ENCODE data around the gene HOXB5.

The HOXB5 gene

GRCh38 chr17:48549914-48550501, 43.6 kb downstream of the HOXB5 start:
- Histone ChIP-seq H3K36me3 (ENCODE audit: control insufficient read depth, insufficient read depth, low read length) (no peaks in the 10 kb centered on the region), H3K27me3 (replicated peaks; ENCODE audit: control insufficient read depth, insufficient read depth, low read length) (no peaks in the 10 kb centered on the region)
- no peak for TF ChIP-seq CTCF (IDR thresholded peaks at IDR 0.05; ENCODE audit: insufficient read depth, low read length, poor library complexity, severe bottlenecking)

GRCh38 chr17:48549281-48549630, 44.3 kb downstream of the HOXB5 start:
- DNase-seq (ENCODE audit: extremely low read depth, insufficient read length), result no peak
- Histone ChIP-seq H3K27me3 (replicated peaks; ENCODE audit: control insufficient read depth, insufficient read depth, low read length) (no peaks in the 10 kb centered on the region), H3K36me3 (ENCODE audit: control insufficient read depth, insufficient read depth, low read length) (no peaks in the 10 kb centered on the region), H3K4me3 (replicated peaks; ENCODE audit: low read depth, low read length) (no peak overlapping the region)
- TF ChIP-seq CTCF (IDR thresholded peaks at IDR 0.05; ENCODE audit: insufficient read depth, low read length, poor library complexity, severe bottlenecking), result no peak

More at GRCh38 chr17:48549914-48550501, 43.6 kb downstream of the HOXB5 start:
- DNase-seq (ENCODE audit: extremely low read depth, insufficient read length), result no peak
- H3K4me3 ChIP-seq (replicated peaks; ENCODE audit: low read depth, low read length), result no peak overlapping the region

- DNase-seq (ENCODE audit: extremely low read depth, insufficient read length), result no peak
- H3K36me3 ChIP-seq (ENCODE audit: control insufficient read depth, insufficient read depth, low read length), result no peaks in the 10 kb centered on the region
- H3K27me3 ChIP-seq (replicated peaks; ENCODE audit: control insufficient read depth, insufficient read depth, low read length), result no peaks in the 10 kb centered on the region
- H3K4me3 ChIP-seq (replicated peaks; ENCODE audit: low read depth, low read length), result no peak overlapping the region
- no peak for TF ChIP-seq CTCF (IDR thresholded peaks at IDR 0.05; ENCODE audit: insufficient read depth, low read length, poor library complexity, severe bottlenecking)
Measured at GRCh38 chr17:48548523-48549280, 44.9 kb downstream of the HOXB5 start.

- Histone ChIP-seq H3K36me3 (ENCODE audit: control insufficient read depth, insufficient read depth, low read length) (no peaks in the 10 kb centered on the region), H3K27me3 (replicated peaks; ENCODE audit: control insufficient read depth, insufficient read depth, low read length) (no peaks in the 10 kb centered on the region), H3K4me3 (replicated peaks; ENCODE audit: low read depth, low read length) (no peak overlapping the region)
- no peak for DNase-seq (ENCODE audit: extremely low read depth, insufficient read length)
- TF ChIP-seq CTCF (IDR thresholded peaks at IDR 0.05; ENCODE audit: insufficient read depth, low read length, poor library complexity, severe bottlenecking), result no peak
Measured at GRCh38 chr17:48547808-48548522, 45.6 kb downstream of the HOXB5 start.

GRCh38 chr17:48546924-48547807, 46.4 kb downstream of the HOXB5 start:
- Histone ChIP-seq H3K27me3 (replicated peaks; ENCODE audit: control insufficient read depth, insufficient read depth, low read length) (no peaks in the 10 kb centered on the region), H3K4me3 (replicated peaks; ENCODE audit: low read depth, low read length) (no peak overlapping the region), H3K36me3 (ENCODE audit: control insufficient read depth, insufficient read depth, low read length) (no peaks in the 10 kb centered on the region)
- no peak for TF ChIP-seq CTCF (IDR thresholded peaks at IDR 0.05; ENCODE audit: insufficient read depth, low read length, poor library complexity, severe bottlenecking)
- DNase-seq (ENCODE audit: extremely low read depth, insufficient read length), result no peak

Data from GM06990 (cell line).